Activated CD8-positive, alpha-beta memory T cell treated with anti-CD3 and anti-CD28 coated beads, Interleukin-2, amount 50 U/mL, for 24 hours (primary cell): Measurements from ENCODE around the gene ARTN.

Source experiments
- DNase-seq: peaks from one replicate; pipeline ENCODE4 v3.0.0-alpha.2; 2020; ENCODE audit errors: extremely low read depth

The ARTN gene

DNA sequence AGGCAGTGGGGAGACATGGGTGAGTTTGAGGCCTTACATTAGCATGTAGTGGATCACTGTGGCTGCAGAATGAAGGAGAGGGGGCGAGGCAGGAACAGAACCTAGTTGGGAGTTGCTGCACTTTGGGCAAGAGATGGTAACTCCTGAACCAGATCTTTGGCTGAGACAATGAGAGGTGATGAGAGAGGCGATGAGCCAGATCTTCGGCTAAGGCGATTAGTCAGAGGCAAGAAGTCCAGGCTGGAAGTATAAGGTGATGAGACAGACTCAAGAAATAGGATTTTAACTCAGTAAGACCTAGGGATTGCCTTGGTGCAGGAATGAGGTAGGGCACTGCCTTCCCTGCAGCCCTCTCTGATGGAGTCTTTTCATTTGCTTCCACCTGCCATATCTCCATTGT, 9.1 kb upstream of the ARTN start:
- no peak for DNase-seq

DNA sequence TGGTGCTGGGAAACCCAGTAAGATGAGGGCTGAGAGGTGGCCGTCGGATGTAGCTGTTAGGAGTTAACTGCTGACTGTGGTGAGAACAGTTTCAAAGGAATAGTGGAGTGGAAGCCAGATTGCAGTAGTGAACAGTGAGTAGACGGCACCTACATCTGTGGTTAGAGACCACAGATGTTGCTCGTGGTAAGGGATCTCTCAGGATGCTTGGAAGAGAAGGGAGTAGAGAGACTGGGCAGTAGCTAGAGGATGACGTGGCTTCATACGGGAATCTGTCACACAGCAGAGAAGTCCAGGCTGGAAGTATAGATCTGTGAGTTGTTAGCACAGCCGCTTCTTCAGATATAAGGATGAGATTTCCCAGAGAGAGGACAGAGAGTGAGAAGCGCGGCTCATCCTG, 7.8 kb upstream of the ARTN start:
- no peak for DNase-seq

DNA sequence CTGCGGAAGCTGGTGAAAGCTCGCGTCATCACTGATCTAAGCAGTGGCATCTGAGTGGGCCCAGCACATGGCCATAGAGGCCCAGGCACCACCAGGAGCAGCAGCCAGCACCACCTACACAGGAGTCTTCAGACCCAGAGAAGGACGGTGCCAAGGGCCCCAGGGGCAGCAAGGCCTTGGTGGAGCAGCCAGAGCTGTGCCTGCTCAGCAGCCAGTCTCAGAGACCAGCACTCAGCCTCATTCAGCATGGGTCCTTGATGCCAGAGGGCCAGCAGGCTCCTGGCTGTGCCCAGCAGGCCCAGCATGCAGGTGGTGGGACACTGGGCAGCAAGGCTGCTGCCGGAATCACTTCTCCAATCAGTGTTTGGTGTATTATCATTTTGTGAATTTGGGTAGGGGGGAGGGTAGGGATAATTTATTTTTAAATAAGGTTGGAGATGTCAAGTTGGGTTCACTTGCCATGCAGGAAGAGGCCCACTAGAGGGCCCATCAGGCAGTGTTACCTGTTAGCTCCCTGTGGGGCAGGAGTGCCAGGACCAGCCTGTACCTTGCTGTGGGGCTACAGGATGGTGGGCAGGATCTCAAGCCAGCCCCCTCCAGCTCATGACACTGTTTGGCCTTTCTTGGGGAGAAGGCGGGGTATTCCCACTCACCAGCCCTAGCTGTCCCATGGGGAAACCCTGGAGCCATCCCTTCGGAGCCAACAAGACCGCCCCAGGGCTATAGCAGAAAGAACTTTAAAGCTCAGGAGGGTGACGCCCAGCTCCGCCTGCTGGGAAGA, 3.2 kb upstream of the ARTN start:
- no peak for DNase-seq

DNA sequence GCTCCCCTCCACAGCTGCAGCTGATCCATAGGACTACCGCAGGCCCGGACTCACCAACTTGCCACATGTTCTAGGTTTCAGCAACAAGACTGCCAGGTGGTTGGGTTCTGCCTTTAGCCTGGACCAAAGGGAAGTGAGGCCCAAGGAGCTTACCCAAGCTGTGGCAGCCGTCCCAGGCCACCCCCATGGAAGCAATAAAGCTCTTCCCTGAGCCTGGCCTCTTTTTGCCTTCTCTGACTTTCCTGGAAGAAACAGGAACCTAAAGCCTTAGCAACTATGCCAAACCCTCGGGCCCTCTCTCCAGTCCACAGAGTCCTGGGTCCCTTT, 2.7 kb upstream of the ARTN start:
- DNase-seq, result no peak

DNA sequence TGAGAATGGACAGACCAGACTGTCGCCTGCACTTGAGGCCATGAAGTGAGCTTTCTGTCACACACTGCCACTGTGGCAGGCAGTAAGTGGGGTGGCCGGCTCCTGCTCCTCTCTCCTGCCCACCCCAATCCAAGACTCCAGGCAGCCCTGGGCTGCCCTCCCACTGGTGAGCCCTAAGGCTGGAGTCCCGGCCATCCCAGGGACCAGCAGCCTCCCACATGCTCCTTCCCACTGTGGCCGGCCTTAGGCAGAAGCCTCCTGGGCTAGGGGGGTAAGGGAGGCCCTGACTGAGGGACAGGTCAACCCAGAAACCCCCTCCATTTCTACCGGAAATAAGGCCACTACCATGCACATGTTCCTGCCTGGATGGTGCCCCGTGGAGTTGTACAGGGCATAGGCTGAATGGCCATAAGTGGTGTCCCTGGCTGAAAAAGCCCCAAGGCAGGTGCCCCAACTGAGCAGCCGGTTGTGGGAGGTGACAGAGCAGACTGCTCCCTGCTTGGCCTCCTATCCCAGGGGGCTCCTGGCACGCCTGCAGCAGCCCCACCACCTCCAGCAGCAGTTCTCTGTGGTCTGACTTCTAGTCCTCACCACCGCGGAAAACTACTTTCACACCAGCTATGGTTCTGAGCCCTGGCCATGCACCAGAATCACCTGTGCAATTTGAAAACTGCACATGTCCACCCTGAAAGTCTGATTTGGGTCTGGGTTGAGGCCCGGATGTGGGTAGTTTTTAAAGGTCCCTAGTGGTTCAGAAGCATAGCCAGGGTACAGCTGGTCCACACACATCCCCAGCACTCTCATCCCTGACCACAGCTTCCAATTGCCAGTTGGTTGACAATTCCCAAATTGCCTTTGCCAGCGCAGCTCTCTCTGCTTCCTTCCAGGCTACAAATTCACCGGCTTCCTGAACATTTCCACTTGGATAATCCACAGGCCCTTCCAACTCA, 1.6 kb upstream of the ARTN start:
- no peak for DNase-seq

DNA sequence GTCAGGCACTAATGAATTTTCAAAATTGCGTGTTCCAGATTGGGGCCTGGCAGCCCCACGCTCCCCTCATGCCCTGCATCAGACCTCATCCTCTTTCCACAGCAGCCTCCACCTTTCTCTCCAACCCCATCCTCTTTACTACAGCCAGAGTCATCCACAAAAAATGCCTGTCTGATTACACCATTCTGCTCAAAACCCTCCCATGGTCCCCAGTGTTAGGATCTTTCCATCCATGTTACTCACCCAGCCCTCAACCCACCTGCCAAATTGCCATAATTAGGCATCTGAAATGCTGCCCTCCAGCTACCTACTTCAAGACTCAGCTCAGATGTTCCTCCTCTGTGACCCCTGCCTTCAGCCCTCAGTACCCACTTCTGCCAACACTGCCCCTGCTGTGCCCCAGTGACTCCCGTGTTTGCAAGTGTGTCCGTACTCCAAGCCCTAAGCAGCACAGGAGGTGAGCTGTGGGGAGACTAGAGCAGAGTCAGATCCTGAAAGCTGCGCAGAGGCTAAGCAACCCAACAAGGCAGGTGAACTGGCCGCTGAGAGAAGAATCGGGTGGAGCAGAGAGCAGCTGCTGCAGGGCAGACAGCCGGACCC, 715 bp upstream of the ARTN start:
- no peak for DNase-seq

DNA sequence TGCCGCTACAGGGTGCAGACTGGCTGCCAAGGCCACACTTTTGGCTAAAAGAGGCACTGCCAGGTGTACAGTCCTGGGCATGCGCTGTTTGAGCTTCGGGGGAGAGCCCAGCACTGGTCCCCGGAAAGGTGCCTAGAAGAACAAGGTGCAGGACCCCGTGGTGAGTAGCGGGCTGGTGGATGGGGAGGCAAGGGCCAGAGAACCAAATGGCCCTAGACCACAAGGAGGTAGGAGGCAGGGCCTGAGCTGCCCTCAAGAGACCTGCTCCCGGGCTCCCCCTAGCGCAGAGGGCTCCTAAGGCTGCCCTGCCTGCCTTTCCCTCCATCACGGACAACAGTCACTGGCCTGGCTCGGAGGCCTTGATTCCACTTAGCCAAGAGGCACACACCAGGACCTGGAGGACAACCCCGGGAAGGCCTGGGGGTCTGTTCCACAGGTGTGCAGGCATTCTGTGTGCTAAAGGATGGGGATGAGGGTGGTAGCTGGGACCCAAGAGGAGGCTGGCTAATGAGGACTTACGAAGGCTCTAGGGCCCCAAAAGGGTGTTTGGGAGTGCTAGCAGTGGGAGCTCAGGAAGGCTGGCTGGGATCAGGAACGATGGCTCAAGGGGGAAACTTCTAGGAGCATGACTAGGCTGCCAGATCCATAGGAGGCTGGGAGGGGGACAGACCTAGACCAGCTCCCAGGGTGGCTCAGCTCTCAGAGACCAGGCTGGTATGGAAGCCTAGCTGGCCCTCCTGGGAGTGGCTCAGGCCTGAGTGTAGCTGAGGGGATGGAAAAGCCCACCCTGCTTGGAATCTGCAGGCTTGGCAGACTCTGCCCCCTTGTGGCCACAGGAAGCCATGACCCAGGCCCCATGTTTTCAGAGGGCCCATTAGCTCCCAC, 742 bp downstream of the ARTN start:
- no peak for DNase-seq

DNA sequence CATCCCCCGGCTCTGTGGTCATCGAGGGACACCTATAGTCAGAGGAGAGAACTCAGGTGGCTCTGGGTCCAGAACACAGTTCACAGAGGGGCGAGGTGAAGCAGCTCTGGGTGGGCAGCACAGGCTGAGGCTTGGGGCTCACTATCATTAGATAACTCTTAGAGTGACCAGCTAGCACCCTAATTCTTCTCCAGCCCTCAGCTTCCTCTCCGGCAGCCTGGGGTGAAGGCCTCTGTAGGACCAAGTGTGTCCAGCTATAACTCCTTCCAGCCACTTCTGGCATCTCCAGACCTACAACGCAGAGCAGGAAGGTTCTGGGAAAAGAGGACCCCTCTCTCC, 1.4 kb downstream of the ARTN start:
- DNase-seq, result no peak

DNA sequence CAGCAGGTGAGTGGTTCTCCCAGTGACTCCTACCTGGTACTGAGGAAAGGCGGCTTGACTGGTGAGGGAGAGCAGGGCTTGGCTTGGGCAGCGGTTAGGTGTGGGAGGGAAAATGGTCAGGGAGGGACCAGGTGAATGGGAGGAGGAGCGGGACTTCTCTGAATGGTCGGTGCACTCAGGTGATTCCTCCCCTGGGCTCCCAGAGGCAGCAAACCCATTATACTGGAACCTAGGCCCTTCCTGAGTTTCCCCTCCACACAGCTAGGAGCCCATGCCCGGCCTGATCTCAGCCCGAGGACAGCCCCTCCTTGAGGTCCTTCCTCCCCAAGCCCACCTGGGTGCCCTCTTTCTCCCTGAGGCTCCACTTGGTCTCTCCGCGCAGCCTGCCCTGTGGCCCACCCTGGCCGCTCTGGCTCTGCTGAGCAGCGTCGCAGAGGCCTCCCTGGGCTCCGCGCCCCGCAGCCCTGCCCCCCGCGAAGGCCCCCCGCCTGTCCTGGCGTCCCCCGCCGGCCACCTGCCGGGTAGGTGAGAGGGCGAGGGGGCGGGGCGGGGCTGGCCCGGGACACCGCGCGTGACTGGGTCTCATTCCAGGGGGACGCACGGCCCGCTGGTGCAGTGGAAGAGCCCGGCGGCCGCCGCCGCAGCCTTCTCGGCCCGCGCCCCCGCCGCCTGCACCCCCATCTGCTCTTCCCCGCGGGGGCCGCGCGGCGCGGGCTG, 2.3 kb downstream of the ARTN start:
- no peak for DNase-seq

DNA sequence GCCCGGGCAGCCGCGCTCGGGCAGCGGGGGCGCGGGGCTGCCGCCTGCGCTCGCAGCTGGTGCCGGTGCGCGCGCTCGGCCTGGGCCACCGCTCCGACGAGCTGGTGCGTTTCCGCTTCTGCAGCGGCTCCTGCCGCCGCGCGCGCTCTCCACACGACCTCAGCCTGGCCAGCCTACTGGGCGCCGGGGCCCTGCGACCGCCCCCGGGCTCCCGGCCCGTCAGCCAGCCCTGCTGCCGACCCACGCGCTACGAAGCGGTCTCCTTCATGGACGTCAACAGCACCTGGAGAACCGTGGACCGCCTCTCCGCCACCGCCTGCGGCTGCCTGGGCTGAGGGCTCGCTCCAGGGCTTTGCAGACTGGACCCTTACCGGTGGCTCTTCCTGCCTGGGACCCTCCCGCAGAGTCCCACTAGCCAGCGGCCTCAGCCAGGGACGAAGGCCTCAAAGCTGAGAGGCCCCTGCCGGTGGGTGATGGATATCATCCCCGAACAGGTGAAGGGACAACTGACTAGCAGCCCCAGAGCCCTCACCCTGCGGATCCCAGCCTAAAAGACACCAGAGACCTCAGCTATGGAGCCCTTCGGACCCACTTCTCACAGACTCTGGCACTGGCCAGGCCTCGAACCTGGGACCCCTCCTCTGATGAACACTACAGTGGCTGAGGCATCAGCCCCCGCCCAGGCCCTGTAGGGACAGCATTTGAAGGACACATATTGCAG, 3.0 kb downstream of the ARTN start:
- DNase-seq, result no peak

DNA sequence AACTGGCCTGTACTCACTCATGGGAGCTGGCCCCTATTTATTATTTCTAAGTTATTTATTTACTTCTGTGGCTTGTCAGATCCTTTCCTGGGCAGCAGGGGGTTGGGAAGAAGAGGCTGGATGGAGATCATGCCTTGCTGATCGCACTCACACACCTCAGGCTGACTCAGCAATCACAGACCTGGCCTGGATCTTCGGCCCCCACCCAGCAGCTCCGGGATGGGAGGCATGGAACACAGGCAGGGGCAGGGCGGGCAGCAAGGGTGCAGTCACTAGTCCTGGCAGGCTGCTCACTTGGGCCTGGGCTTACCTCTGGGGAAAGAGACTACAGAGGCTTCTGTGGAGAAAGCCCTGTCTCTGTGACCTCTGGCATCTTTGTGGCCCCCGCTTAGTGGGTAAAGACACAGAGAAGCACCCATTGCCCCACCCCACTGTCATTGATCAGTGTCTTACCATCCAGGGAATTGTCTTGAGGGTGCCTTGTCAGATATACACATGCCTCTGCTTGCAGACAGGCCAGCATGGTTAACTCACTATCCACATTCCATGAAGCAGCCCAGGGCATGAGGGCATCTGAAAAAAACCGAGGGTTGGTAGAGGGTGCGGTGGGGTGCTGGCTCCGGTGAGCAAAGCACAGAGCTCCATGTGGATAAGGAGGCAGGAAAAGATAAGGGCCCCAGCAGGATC, 3.7 kb downstream of the ARTN start:
- no peak for DNase-seq

DNA sequence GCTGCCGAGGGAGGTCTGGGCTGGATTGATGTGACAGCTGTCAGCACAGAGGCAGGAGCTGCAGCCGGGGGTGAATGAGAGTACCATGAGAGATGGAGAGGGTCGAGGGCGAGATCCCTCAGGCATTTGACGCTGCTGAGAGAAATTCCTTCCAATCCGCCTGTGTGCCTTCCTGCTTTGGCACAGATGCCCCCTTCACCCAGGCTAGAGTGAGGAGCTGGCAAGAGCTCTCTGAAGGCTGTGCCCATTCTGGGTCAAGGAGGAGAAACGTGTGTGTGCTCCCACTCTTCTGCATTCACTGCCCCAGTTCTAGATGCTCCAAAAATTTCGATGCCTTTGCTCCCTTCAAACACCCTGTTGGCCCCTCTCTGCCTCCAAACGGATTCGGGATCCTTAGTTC, 4.8 kb downstream of the ARTN start:
- DNase-seq, result no peak

DNA sequence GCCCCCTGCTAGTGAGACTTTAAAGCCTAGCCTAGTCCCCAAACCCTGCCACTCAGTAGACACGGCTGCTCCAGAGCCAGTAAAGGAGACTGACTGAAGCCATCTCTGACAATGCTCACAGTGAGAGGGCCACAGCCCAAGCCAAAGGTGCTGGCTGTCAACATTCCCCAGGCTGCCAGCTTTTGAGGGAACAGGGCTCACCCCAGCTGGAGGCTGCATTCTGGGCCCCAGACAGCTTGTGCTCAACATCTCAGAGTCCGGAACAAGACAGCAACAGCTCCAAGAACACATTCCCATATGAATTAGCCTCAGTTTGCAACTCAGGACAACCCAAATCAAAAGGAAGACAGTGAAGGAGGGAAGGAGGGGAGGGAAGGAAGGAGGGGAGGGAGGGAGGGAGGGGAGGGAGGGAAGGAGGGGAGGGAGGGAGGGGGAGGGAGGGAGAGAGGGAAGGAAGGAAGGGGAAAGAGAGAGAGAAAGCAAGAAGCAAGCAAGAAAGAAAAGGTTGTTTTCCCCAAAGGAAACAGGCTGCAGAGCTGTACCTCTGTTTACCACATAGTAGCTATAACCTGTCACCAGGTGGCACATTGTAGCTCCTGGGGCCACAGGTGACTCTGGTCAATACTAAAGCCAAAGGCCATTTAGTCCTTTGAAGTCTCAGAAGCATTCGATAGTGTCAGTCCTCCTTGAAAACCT, 5.4 kb downstream of the ARTN start:
- DNase-seq, result no peak

DNA sequence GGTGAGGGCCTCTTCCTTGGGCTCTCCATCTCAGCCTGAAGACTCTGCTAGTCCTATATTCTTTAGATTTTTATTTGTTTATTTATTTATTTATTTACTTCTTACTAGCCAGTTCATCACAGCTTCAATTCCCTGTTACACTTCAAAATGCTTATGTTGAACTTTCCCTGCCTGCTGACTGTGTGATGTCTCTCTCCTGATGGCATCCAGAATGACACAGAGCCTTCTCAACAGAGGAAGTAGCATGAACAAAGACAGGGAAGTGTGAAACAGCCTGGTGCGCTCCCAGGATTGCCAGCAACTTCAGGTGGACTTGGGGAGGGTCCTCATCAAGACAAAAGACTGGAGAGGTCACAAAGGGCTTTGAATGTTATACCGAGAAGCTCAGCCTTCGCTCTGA, 8.8 kb downstream of the ARTN start:
- DNase-seq, result no peak

DNA sequence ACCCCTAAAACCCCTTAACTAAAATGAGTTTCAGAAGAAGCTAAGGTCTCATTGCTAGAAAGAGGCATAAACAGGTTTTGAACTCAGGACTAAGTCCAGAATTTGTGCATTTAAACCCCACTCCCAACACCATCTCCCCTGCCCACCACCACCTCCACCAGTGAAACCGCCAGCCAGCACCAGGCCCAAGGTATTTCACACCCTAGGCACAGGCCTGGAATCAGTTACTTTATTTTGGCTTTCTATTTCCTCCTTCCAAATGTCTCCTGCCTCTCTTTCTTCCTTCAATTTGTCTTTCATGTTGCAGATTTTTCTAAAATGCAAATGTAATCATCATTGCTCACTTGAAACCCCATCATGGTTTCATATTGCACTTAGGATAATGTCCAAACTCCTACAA, 11.3 kb downstream of the ARTN start:
- DNase-seq, result no peak

DNA sequence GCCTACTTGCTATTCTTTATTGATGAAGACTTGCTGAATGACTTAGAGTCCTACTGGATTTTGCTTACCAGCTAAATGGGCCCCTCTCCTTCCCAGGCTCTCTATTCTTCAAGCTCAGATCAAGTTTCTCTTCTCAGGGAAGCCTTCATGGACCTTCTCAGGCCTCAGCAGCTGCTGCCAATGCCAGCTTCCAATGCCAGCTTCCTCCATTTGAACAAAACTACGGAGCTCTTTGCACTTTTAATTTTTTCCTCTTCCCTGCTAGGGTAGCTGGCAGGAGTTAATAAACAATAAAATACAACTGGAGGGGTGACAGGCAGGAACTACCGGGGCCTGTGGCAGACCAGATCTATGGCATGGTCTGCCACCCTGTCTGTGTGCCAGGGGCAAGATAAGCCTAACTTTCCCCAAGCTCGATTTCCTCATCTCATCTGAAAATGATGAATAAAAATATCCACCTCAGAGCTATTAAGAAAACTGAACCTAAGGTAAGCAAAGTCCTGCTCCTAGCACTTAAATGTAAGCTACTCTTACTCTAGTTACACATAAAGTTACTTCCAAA, 12.2 kb downstream of the ARTN start:
- no peak for DNase-seq

DNA sequence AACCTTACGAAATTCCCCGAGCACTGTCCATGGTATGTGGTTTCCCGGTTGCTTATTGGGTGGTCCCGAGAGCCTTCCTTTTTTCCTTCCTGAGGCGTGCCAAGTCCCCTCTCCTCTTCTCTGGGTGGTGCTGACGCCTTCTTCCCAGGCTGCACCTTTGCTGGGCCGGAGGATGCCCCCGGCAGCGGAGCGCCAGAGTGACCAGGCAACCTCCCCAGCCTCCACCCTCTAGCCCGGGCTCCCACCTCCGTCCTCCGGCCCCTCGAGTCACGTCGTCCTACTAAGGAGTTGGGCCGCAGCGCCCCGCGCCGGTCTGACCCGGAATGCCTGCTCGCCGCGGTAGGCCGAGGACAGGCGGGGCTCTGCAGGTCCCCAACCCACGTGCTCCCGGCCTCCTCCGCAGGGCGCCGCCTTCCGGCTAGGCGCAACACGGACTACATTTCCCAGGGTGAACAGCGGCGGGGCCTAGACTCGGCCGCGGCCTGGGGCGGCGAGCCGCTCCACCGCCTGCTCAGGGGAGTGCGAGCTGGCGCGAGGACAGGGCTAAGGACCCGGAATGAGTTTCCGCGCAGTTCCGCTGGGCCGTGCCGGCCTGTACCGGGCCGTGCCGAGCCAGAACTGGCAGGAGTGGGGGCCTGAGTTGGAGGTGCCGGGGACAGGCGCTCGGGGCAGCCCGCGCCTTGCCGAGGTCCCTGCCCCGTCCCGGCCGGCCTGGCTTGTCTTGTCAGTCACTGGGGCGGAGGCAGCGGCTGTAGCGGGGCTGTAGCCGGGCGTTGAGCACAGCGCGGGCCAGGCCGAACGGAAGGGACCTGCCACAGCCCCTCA, 12.8 kb downstream of the ARTN start, which contains the start of gene IPO13:
Gene IPO13 (plus strand): TSS at position 715 of the 825 bp plus-strand sequence. CDS start 651 bp downstream, outside the sequence.
- DNase-seq, result peak; percentile 84
